GM19023 (cell line): ENCODE measurements around the gene ZFHX3.

ENCODE experiments used
- ATAC-seq: cut with Tn5 transposase; IDR thresholded peaks from one replicate; pipeline ENCODE4 v1.9.1; 2021; ENCODE audit warnings: mild to moderate bottlenecking, moderate library complexity; ENCODE audit not compliant: unreplicated experiment

The ZFHX3 gene

DNA sequence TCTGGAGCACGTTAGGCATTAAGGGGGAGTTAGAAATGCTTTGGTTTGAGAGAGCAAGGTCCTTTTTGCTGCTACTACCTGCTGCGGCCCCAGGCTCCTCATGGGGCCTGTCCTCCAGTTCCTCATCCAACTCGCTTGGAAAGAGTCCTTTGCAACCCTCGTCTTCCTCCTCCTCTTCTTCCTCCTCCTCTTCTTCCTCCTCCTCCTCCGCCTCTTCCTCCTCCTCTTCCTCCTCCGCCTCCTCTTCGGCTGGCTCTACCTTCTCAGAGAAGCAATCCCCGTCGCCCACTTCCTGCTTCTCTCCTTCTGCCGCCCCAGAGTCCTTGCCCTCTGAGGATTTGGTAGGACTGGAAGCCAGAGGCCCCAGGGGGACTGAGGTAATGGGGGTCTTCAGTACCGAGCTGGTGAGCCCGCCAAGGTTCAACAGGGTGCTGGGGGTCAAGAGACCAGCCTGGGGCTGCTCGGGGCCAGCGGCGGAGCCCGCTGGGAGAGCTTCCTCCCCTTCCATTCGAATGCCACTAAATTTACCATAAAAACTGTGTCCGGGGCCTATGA, 89.3 kb downstream of the ZFHX3 start:
- ATAC-seq = no peak

DNA sequence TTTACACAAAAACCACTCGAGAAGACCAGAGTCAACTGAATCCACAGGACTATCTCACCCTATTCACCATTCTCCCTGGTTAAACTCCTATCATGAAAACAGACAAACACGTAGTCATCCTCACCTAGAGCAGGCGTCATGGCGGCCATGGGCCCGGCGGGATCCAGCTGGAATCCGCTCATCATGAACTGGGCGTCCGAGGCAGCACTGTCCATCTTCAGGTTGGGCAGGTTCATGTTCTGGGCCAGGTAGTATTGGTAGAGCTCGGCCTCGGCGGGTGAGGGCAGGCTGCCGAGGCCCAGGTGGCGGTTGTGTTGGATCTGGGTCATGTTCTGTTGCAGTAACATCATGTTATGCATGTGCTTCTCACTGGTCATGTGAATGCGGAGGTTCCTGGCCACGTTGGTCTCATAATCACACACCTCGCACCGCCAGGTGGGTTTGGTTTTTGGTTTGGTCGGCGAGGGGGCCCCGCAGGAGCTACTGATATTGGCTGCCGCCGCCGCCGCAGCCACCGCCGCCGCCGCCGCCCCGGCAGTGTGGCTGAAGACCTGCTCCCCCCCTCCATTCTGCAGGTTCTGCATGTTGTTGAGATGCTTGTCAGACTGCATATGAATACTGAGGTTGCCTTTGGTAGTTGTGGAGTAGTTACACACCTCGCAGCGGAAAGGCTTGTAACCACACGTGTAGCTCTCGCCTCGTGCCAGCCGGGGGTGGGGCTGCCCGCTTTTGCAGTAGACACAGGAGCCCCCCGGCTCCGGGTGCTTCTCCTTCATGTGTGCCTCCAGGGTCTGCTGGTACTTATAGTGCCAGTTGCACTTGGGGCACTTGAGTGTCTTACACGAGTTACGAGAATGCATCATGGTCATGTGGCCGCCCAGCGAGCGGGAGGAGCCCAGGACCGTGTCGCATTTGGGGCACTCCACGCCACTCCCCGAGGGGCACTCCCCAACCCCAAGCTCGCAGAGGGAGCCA, 90.3 kb downstream of the ZFHX3 start:
- ATAC-seq = no peak

DNA sequence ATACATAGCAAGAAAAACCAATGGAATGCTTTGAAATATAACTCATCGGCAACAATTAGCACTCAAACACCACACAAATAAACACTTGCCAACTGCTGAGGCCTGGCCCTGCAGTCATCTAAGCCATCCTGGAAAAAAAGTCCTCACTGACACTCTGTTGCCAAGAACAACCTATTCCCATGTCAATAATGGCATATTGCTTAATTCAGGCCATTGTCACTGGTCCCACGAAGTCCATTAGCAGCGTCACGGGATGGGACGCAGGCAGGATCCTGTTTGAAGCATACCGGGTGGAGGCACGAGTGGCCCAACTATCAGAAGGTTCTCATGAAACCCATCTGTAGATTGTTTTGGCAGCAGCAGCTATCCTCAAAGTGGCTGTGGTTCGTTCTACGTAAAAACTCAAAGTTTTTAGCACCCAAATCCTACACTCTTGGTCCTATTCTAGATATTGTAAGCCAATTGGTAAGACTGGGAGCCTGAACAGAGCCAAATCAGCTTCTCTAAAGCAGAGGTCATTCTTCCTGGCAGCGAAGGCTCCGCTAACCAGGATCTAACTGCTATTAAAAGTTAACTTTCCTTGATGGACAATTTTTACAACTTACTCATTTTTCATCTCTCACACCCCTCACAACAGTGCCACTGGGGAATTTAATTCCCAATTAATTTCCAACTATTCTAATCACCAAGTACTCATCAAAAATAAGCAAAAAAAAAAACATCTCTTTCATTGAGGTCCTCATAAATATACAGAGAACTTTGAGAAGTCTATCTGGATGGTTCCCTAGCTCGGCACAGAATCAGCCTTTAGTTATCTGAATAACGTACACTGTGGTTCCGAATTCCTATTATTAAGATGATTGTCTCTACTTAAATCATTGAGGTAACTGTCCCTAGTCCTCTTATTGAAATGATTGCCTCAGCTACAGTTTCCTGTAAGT, 91.5 kb downstream of the ZFHX3 start:
- ATAC-seq = no peak

DNA sequence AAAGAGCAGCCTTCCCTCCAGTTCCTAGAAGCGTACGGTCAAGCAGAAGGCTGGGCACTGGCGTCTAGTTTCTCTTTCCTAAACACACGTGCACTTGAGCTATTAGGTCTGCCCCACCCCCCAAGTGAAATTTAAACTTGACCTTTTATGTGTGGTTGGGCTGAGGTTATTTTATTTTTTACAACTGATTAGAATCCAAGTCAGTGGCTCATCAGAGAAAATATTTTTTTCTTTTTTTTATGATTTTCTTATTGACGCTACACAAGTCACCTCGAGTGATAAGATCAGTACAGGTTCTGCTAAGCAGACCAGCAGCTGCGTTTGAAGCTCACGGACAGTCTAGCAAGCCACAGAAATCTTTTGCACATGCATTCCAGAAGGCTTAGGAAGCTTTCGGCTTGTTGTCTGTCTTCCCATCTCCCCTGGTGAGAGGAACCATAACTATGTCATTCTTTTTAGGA, 95.1 kb downstream of the ZFHX3 start:
- no peak for ATAC-seq

DNA sequence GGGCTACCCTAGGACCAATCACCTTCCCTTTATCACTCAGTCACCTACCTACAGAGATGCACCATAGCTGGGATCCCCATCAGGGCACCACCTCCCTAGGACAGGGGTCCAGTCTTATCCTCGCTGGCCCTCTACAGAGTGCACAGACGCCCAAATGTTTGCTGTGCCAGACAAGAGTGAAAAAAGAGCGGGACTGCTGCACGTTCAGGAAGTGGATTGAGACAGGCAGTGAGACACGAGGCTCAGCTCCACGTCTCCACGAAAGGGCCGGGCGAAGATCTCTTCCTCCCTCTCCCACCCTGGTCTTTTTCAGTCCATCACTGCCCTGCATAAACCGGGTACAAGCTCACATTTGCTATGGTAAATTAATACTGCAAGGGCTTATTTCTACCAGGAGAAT, 95.5 kb downstream of the ZFHX3 start:
- ATAC-seq = no peak

DNA sequence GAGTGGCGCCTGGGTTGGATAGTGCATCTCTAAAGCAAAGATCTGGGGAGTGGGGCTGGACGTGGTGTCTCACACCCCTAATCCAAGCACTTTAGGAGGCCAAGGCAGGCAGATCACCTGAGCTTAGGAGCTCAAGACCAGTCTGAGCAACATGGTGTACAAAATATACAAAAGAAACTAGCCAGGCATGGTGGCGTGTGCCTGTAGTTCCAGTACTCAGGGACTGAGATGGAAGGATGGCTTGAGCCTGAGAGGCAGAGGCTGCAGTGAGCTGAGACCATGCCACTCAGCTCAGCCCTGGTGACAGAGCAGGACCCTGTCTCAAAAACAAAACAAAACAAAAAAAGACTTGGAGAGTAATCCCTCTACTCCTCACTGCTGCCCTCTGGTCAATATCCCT, 96.0 kb downstream of the ZFHX3 start:
- ATAC-seq = no peak

DNA sequence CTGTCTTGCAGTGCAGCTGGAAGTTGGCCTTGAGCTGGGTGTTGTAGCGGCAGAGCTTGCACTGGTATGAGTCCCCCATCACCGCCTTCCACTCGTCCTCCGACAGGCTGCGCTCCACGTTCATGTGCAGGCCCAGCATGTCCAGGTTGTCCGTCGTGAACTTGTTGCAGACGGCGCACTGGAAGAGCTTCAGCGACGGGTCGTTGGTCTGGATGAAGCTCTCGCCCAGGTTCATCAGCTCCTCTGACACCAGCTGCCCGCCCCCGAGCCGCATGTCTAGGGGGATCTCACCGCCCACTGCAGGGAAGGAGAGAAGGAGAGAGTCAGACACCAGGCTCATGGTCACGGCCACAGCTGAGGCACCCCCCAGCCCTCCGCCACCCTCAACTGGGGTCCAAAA, 97.3 kb downstream of the ZFHX3 start:
- ATAC-seq = no peak

DNA sequence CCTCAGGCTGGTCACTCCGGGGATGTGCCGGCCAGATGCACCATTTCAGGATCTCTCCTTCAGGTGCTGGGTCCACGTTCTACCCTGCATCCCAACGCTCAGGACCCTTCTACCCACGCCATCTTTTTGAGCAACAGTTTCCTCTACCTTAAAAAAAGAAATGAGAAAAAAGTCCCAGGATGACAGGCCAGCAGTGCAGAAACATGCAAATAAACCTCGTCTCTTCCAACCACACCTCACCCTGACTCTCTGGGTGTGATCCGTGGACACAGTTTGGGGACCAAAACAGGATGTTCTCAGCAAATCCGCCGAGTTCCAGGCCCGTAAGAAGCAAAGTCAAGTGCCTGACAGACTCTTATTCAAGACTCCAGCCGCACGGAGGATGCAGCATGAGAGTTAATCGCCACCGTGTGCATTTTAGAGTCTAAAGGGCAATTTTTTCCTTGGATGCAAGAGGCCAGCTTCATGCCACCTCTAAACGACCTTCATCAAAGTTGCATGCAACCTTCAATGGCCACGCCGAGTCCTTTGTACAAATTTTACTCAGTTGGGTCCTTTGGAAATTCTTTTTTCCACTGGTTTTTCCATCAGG, 99.6 kb downstream of the ZFHX3 start:
- ATAC-seq = no peak

DNA sequence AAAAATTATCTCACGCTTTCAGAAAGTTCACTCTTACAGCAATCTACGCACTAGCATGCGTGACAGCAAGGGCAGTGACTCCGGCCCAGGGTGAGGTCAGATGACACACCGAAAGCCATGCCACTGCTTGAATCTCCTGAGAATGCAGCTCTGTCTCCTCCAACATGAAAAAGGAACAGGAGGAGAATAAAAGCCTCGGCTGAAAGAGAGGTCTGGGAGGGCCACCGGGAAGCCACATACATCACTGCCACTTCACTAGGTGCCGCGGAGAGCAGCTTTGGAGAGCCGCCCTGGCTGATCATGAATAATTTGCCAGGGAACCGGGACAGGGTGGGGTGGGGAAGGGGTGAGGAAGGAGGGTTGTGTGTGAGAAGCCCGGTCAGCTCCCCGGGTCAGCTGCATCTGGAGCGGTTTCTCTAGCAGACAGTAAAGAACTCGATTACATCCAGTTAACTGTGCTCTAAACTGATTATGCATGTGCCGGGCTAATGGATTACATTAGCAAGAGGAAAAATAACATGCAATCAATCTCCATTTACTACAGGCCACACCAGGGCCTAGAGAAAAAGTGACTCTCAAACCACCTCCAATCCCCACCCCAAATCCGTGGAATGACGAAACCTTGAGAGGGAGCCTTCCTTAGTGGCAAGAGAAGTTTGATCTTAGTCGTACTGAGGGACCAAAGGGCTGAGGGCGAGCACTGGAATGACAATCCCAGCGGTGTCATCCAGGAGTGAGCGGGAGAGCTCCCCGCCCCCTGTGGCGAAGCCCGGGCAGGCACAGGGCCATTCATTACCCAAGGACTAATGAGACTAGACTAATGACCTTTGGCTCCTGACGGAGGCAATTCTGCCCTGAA, 100.3 kb downstream of the ZFHX3 start:
- no peak for ATAC-seq

DNA sequence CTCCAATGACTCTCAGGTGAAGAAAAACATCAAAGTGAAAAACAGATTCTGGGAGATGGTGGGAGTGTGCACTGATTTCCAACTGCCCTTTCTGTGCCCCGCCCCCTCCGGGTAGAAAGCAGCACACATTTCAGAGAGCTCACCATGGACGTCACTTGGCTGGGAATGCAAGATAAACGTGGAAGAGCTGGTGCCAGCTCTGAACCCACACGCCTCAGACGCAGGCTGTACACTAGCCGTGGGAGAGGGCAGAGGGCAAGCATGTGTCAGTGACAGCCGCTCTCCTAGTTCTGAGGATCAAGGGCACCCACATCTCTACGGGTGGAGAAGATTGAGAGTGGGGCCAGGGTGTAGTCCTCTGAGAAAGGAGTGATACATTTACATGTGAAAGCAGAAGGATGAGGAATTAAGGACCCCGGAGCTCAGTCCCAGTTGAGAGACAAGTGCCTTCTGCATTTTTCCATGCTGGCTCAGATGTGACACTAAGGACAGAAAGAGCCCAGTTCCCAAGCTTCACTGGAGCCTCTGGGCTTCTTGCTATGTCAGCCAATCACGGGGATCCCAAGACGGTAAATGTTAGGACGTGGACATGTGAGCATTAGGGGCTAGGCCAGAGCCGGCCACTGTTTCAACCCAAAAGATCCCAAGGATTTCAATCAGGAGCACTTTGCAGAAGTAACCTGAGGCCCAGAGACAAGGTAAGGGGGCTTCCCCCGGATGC, 101.3 kb downstream of the ZFHX3 start:
- no peak for ATAC-seq

DNA sequence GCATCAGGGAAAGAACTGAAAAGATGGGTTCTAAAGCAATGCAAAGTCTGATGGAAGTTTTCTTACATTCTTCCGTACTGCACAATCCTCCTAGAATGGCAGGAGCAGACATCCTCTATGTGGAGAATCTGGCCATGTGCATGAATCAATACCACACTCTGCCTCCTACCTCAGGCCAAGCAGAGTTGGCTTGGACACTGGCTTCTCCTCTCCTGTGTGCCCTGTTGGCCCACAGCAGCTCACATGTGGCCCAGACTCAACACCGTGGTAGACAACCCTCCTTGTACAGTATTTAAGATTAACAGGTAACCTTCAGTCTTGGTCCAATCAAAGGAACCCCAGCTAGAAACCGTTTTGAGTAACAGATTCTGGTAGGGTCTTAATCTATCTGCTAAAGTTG, 101.9 kb downstream of the ZFHX3 start:
- ATAC-seq = no peak

DNA sequence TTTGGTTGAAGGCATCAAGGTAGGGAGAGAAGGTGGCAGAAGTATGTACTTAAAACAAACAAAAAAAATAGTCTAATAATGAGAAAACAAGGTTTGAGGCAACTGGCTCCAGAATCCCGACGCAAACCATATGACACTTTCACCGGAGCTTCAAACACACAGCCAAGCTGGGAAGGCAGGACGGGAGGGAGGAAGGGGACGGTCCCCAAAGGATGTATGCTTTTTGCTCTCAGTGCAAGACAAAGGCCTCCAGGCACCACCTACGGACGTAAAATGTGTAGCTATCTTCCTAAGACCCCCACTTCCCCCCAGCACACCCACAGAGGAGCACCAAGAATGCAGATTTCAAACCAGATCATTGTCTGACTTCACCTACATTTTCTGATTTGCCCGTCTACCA, 102.3 kb downstream of the ZFHX3 start:
- no peak for ATAC-seq

DNA sequence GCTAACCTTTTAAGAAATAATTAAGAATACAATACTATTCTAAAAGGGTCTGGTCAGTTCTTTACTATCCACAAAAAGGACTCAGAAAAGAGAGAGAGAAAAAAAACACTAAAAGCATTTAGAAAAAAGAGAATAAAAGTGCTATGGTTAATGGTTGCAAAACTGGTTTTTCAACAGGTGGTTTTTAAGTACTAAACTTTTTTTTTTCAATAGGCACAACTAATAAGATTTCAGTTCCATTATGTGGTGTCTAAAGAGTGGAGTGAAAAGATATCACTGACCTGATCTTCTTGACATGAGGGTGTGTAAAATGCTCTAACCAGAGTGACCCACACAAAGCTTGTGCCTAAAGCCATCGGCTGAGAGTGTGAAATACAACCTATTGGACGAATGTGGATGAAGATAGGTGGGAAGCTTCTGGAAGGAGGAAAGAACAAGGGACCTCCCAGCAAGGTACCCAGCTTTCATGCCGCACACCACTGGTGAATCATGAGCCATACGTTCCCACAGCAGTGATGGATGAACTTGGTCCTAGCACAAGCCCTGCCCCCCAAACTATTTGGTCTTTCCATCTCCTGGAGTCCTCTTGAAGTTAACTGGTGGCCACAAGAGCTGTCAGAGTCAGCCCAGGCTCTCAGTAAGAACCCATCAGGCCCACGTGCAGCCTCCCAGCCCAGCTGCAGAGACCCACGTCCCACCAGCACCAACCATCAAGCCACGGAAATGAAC, 103.0 kb downstream of the ZFHX3 start:
- ATAC-seq = no peak

DNA sequence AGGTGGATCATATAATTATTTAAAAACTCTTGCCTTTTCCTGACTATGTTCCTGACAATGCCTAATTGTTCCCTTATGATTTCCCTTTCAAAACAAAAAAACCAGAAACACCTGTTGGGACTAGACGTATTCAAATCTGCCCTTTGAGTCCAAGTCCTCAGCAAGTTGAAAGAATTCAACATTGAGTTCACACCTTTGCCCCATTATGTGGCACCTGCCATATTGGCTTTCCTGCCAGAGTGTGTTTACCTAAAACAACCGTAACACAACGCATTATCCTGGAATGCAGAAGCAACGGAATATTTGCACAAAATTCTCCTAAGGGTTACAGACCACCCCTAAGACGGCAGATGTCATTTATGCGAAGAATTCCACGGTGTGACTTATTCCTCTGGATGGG, 105.9 kb downstream of the ZFHX3 start:
- ATAC-seq = no peak

DNA sequence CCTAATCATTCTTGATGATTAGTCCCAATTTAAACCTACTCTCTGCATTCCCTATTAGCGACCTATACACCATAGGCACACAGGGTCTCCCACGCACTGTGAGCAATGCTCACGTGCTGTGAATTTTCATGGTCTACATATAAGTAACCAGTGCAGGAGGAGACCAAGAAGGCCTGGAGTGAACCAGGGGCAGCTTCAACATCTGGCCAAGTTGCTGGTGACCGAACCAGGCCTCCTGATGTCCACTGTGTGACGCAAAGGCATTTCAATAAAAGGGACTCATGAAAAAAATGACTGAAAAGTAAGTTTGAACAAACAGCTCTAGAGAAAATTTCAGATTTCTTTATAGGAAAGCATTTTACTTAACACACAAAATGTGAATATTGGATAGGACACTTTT, 107.0 kb downstream of the ZFHX3 start:
- ATAC-seq = no peak

DNA sequence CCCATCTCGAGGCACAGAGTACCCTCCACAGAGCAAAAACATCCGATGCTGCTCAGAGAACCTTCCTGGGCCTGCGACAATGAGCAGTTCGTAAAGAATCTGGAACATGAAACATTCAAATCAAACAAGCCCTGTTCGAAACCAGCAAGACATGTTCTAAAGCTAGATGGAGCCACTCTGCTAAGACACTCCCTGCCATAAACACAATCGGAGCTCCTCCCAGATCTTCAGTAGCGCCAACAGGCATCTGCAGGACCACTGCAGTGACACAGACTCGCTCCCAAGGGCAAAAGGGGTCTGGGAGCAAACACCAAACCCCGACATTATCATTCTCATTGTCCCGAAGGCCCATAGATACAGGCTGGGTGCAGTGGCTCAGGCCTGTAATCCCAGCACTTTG, 108.7 kb downstream of the ZFHX3 start:
- no peak for ATAC-seq

DNA sequence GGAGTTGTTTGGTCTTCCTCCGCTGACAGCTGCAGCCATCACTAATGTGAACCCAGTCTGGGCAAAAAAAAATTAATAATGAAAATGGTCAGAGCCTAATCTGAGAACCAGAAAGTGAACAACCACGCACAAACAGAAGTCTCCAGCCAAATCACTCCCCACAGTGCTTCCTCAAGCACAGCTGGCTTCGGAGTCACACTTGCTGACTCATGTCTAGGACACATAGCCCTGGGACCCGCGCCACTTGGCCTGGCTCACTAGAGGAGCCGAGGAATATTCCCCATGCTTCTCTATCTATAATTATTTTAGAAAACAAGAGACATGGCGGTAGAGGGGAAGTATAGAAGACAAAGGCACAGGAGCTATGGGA, 109.1 kb downstream of the ZFHX3 start:
- no peak for ATAC-seq

DNA sequence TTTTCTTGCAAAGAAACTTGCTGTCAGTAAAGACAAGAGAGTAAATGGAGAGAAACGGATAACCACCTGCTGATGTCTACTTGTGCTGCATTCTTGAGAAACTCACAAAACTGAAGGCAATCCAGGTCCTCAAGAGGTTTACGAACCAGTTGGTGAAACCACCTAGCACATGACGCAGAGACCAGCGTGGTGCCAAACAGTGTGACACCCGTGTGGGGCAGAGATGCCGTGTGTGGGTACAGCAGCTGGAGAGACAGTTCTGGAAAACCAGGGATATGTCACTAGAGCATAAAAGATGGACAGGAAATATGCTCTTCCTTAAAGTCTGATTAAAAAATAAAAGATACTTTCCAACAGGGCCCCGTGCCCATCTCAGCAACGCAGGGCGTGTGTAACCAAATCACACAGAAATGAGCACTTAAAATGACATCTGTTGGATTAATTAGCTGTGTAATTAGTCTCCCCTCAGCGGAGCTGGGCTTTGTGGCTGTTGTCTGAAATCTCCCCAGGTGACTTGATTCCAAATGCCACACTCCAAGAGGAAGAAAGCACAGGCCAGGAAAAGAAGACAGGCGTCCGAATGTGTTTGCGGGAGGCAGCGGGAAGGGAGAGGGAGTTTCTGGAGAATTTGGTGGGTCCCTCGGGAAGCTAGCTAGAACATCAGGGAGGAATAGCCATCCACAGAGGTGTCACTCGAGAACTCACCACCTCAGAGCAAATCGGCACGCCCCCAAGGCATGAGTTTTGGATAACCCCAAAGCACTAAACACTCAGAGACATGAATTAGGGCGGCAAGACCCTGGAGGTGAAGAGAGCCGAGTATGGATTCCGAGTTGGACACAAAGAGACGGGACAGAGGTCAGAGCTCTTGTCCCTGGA, 109.8 kb downstream of the ZFHX3 start:
- ATAC-seq = no peak
